ENCODE data around the gene IER5. TPM values are rescaled to one million over a fixed set of nuclear protein-coding genes. Genes with fewer than 3 reads are reported as not detected.

The IER5 gene
- total RNA-seq, 1 experiment from 2014 or later = 20.4 TPM

DNA sequence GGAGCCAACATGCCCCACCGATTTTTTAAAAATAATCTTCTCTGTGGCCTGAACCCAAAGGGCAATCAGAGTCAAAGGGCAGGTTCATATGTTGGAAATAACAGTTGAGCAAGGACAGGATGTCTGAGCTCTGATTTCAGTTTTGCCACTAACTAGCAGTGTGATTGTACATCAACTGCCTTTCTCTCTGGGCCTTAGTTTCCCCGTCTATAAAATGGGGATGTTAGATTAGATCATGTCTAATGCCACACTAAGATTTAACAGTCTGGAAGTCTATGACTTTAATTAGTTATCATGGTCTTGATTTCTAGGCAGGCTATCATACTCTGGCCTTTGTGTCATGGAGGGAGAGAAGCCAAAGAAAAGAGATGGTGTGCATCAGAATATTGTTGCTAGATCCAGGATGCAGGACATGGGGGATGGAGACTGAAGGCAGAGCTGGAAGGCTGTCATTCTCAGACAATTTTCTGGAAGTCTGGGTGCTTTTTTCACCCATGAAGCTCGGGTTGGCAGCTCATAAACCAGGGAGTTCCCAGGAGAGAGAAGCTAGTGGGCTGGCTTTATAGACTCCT, 28.4 kb downstream of the IER5 start:
- ChIA-PET POLR2A (interaction anchor here (0.9 kb wide), 1 partner anchor 12 kb away, joined by 4 read pairs; no protein-coding TSS in a partner anchor), CTCF (interaction anchor here (0.5 to 1.7 kb wide), 2 partner anchors 25 to 224 kb away, joined by 3 to 6 read pairs; no protein-coding TSS in a partner anchor)
- Histone ChIP-seq H3K27me3 (ENCODE audit: control insufficient read depth, insufficient read depth, low read length) (no peaks in the 10 kb centered on the region), H3K4me3 (ENCODE audit: low read depth in 2 of 2, low read length in 2 of 2) (no peak overlapping the region), H3K4me1 (ENCODE audit: control insufficient read depth, insufficient read depth, low read length) (peaks cover 54% of the 10 kb centered on the region), H3K9me3 (ENCODE audit: control insufficient read depth, insufficient read depth, low read depth, low read length) (no peaks in the 10 kb centered on the region), H3K27ac (ENCODE audit: low read length) (peak overlapping the region; percentile 76), H3K36me3 (ENCODE audit: control insufficient read depth, insufficient read depth, low read length) (no peaks in the 10 kb centered on the region)
- DNase-seq (ENCODE audit: low read depth, low spot score) (no peak), ATAC-seq (no peak)
- in situ Hi-C loops (cut with HindIII; ENCODE audit: low pct_unique_long_range_greater_than_20kb, low sequenced_read_pairs) (no loop called here), intact Hi-C loops (cut with micrococcal nuclease; ENCODE audit: unreplicated experiment) (no loop called here)
- TF ChIP-seq TCF7L2 (IDR thresholded peaks at IDR 0.05; ENCODE audit: low read depth, low read length) = no peak
- no TSS peak for BruUV-seq (replicated peaks)

DNA sequence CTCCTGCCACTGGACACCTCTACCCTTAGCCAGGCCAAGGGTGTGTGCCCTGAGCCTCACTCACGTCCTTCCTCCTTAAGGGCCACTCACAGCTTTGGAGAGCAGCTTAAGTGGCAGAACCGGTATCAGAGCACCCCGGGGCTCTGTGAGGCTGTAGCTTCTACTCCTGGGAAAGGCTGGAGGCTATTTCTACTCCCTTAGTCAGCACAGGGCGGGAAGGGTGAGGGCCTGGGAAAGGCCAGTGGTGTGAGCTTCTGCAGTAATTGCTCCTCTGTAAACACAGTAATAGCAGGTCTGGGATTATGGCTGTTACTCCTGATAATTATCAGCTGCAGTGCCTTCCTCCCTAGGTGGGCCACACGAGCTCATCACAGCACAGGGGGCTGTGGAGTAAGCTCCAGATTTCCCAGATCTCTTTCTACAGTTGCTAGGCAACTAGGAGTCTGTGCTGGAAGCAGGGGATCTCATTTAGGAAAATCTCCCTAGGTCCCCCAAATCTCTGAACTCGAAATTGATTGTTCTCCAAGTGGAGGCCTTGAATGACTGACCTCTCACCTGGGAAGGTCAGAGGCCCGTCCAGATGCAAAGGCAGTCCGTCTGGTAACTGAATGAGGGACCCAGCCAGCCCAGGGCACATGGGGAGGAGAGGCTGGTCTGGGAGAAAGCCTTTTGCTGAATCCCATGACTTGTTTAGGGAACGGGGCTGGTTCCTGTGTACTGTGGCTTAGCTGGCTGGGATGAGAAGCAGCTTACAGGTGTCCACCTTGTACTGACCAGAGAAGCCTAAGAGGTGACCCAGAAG, 29.3 kb downstream of the IER5 start:
- Histone ChIP-seq H3K27ac (ENCODE audit: low read length) (peak overlapping the region; percentile 76), H3K36me3 (ENCODE audit: control insufficient read depth, insufficient read depth, low read length) (no peaks in the 10 kb centered on the region), H3K4me3 (ENCODE audit: low read depth in 2 of 2, low read length in 2 of 2) (no peak overlapping the region), H3K4me1 (ENCODE audit: control insufficient read depth, insufficient read depth, low read length) (peaks cover 44% of the 10 kb centered on the region), H3K9me3 (ENCODE audit: control insufficient read depth, insufficient read depth, low read depth, low read length) (no peaks in the 10 kb centered on the region), H3K27me3 (ENCODE audit: control insufficient read depth, insufficient read depth, low read length) (no peaks in the 10 kb centered on the region)
- ATAC-seq = peak; percentile 82
- no TSS peak for BruUV-seq (replicated peaks)
- TF ChIP-seq POLR2AphosphoS5 (IDR thresholded peaks at IDR 0.05; ENCODE audit: low read depth, low read length) (no peak), SIN3A (IDR thresholded peaks at IDR 0.05; ENCODE audit: borderline replicate concordance, insufficient read depth, low read depth, low read length) (no peak), TCF7L2 (IDR thresholded peaks at IDR 0.05; ENCODE audit: low read depth, low read length) (no peak)
- TF ChIP-seq, protein P1, sequence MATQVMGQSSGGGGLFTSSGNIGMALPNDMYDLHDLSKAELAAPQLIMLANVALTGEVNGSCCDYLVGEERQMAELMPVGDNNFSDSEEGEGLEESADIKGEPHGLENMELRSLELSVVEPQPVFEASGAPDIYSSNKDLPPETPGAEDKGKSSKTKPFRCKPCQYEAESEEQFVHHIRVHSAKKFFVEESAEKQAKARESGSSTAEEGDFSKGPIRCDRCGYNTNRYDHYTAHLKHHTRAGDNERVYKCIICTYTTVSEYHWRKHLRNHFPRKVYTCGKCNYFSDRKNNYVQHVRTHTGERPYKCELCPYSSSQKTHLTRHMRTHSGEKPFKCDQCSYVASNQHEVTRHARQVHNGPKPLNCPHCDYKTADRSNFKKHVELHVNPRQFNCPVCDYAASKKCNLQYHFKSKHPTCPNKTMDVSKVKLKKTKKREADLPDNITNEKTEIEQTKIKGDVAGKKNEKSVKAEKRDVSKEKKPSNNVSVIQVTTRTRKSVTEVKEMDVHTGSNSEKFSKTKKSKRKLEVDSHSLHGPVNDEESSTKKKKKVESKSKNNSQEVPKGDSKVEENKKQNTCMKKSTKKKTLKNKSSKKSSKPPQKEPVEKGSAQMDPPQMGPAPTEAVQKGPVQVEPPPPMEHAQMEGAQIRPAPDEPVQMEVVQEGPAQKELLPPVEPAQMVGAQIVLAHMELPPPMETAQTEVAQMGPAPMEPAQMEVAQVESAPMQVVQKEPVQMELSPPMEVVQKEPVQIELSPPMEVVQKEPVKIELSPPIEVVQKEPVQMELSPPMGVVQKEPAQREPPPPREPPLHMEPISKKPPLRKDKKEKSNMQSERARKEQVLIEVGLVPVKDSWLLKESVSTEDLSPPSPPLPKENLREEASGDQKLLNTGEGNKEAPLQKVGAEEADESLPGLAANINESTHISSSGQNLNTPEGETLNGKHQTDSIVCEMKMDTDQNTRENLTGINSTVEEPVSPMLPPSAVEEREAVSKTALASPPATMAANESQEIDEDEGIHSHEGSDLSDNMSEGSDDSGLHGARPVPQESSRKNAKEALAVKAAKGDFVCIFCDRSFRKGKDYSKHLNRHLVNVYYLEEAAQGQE (IDR thresholded peaks at IDR 0.05; ENCODE audit: insufficient read depth in 1 of 2, low read depth in 2 of 2, low read length in 1 of 2) = no peak
- TF ChIP-seq, protein P2, sequence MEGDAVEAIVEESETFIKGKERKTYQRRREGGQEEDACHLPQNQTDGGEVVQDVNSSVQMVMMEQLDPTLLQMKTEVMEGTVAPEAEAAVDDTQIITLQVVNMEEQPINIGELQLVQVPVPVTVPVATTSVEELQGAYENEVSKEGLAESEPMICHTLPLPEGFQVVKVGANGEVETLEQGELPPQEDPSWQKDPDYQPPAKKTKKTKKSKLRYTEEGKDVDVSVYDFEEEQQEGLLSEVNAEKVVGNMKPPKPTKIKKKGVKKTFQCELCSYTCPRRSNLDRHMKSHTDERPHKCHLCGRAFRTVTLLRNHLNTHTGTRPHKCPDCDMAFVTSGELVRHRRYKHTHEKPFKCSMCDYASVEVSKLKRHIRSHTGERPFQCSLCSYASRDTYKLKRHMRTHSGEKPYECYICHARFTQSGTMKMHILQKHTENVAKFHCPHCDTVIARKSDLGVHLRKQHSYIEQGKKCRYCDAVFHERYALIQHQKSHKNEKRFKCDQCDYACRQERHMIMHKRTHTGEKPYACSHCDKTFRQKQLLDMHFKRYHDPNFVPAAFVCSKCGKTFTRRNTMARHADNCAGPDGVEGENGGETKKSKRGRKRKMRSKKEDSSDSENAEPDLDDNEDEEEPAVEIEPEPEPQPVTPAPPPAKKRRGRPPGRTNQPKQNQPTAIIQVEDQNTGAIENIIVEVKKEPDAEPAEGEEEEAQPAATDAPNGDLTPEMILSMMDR (IDR thresholded peaks at IDR 0.05) = no peak
- in situ Hi-C loops (cut with HindIII; ENCODE audit: low pct_unique_long_range_greater_than_20kb, low sequenced_read_pairs) (no loop called here), intact Hi-C loops (cut with micrococcal nuclease; ENCODE audit: unreplicated experiment) (no loop called here)
- ChIA-PET POLR2A (interaction anchor here (0.9 kb wide), 1 partner anchor 13 kb away, joined by 4 read pairs; no protein-coding TSS in a partner anchor), CTCF (no interaction called here)
- no peak for DNase-seq (ENCODE audit: low read depth, low spot score)
